ENCODE data around the gene RARS2.

The RARS2 gene

DNA sequence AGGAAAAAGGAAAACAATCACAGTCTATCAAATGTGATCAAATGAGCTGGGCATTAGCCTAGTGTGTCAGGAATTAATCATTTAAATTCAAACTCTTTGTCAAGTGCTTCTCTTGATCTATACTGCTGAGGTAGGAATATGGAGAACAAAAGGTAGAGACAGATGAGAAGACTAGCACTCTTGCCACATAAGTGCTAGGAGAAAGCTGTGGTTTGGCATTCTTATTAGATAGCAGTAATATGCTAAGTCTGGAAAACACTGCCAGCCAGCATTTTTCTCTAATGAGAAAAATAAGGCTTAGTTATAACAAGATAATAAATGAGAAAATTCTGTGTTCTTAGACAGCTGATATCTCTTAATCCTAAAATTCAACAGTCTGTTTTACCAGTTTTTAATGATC lies 39.1 kb upstream of the RARS2 start:
- H3F3A ChIP-seq (ENCODE audit: insufficient read depth, low read length), result no peaks in the 10 kb centered on the region
- no peaks in the 10 kb centered on the region for H3K27me3 ChIP-seq (ENCODE audit: insufficient read depth, low read length)
- no peaks in the 10 kb centered on the region for H4K20me1 ChIP-seq (ENCODE audit: insufficient read depth, low read length)
- H3K4me1 ChIP-seq (ENCODE audit: insufficient read depth, low read length, severe bottlenecking), result peaks cover 5% of the 10 kb centered on the region
- H3K4me3 ChIP-seq (ENCODE audit: low read depth, low read length, poor library complexity, severe bottlenecking), result no peak overlapping the region
- TF ChIP-seq EZH2 (IDR thresholded peaks at IDR 0.05; ENCODE audit: borderline replicate concordance, low read length), result no peak
- TF ChIP-seq, protein P1, sequence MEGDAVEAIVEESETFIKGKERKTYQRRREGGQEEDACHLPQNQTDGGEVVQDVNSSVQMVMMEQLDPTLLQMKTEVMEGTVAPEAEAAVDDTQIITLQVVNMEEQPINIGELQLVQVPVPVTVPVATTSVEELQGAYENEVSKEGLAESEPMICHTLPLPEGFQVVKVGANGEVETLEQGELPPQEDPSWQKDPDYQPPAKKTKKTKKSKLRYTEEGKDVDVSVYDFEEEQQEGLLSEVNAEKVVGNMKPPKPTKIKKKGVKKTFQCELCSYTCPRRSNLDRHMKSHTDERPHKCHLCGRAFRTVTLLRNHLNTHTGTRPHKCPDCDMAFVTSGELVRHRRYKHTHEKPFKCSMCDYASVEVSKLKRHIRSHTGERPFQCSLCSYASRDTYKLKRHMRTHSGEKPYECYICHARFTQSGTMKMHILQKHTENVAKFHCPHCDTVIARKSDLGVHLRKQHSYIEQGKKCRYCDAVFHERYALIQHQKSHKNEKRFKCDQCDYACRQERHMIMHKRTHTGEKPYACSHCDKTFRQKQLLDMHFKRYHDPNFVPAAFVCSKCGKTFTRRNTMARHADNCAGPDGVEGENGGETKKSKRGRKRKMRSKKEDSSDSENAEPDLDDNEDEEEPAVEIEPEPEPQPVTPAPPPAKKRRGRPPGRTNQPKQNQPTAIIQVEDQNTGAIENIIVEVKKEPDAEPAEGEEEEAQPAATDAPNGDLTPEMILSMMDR (IDR thresholded peaks at IDR 0.05; ENCODE audit: low read length), result no peak
- no peak overlapping the region for H3K9ac ChIP-seq (ENCODE audit: low read length)
- no peak overlapping the region for H3K4me2 ChIP-seq (ENCODE audit: low read length)
- peaks cover 33% of the 10 kb centered on the region for H3K36me3 ChIP-seq (ENCODE audit: insufficient read depth, low read length)
- H3K27ac ChIP-seq (ENCODE audit: low read depth, low read length, poor library complexity, severe bottlenecking), result no peak overlapping the region
- H3K9me3 ChIP-seq (ENCODE audit: low read length), result no peaks in the 10 kb centered on the region
- no peaks in the 10 kb centered on the region for H3K9me2 ChIP-seq (ENCODE audit: low read depth, low read length)
- no peak overlapping the region for H2AFZ ChIP-seq (ENCODE audit: low read length)
- no peaks in the 10 kb centered on the region for H3K79me2 ChIP-seq (ENCODE audit: insufficient read depth, low read length)

DNA sequence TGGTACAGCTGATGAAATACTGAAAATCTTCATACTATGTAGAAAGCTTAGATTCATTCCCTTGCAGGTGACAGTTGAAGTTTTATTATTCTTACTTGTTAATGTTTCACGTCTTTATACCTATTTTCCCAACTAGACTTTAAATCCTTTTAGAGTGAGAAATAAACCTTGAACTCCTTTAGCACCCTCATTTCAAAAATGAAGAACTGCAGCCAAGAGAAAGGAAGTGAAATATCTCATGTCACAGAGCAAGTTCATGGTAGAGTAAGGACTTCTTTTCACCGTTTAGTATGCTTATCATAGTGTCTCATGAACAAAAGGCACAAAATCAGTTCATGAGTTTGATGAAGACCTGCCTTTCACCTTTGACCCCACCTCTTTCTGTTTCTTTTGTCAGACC lies 38.6 kb upstream of the RARS2 start:
- Histone ChIP-seq H3K36me3 (ENCODE audit: insufficient read depth, low read length) (peaks cover 35% of the 10 kb centered on the region), H3K9me3 (ENCODE audit: low read length) (no peaks in the 10 kb centered on the region), H3K27me3 (ENCODE audit: insufficient read depth, low read length) (no peaks in the 10 kb centered on the region), H3K4me1 (ENCODE audit: insufficient read depth, low read length, severe bottlenecking) (peaks cover 5% of the 10 kb centered on the region), H3K9me2 (ENCODE audit: low read depth, low read length) (no peaks in the 10 kb centered on the region), H4K20me1 (ENCODE audit: insufficient read depth, low read length) (no peaks in the 10 kb centered on the region), H3K4me2 (ENCODE audit: low read length) (no peak overlapping the region), H2AFZ (ENCODE audit: low read length) (no peak overlapping the region), H3K9ac (ENCODE audit: low read length) (no peak overlapping the region), H3K79me2 (ENCODE audit: insufficient read depth, low read length) (no peaks in the 10 kb centered on the region), H3K4me3 (ENCODE audit: low read depth, low read length, poor library complexity, severe bottlenecking) (no peak overlapping the region), H3K27ac (ENCODE audit: low read depth, low read length, poor library complexity, severe bottlenecking) (no peak overlapping the region), H3F3A (ENCODE audit: insufficient read depth, low read length) (no peaks in the 10 kb centered on the region)
- TF ChIP-seq, protein P1 (IDR thresholded peaks at IDR 0.05; ENCODE audit: low read length), result no peak

DNA sequence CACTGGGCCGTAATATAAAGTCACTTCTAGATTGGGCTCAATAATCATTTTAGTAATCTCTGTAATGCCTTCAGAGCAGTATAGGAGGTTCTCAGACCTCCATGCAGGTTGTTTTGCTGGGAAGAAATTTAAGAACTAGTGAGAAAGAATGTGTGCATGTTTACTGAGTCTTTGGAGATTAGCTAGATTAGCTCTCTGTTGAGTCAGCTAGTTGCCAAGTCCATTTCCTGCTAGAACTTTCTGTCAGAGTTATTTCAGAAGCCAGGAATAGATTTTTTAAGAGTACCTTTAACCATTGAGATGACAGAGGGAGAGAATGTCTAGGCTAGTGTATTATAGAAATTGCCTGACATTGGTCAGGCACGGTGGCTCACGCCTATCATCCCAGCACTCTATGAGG lies 33.5 kb upstream of the RARS2 start:
- Histone ChIP-seq H3K36me3 (ENCODE audit: insufficient read depth, low read length) (peaks cover 40% of the 10 kb centered on the region), H3K79me2 (ENCODE audit: insufficient read depth, low read length) (no peaks in the 10 kb centered on the region), H3F3A (ENCODE audit: insufficient read depth, low read length) (no peaks in the 10 kb centered on the region), H3K9me3 (ENCODE audit: low read length) (no peaks in the 10 kb centered on the region), H3K27me3 (ENCODE audit: insufficient read depth, low read length) (no peaks in the 10 kb centered on the region), H3K4me3 (ENCODE audit: low read depth, low read length, poor library complexity, severe bottlenecking) (no peak overlapping the region), H3K9ac (ENCODE audit: low read length) (no peak overlapping the region), H3K4me2 (ENCODE audit: low read length) (no peak overlapping the region), H4K20me1 (ENCODE audit: insufficient read depth, low read length) (no peaks in the 10 kb centered on the region), H2AFZ (ENCODE audit: low read length) (no peak overlapping the region), H3K27ac (ENCODE audit: low read depth, low read length, poor library complexity, severe bottlenecking) (no peak overlapping the region), H3K9me2 (ENCODE audit: low read depth, low read length) (no peaks in the 10 kb centered on the region), H3K4me1 (ENCODE audit: insufficient read depth, low read length, severe bottlenecking) (peaks cover under 1% of the 10 kb centered on the region)
- TF ChIP-seq, protein P1 (IDR thresholded peaks at IDR 0.05; ENCODE audit: low read length), result no peak
- TF ChIP-seq EZH2 (IDR thresholded peaks at IDR 0.05; ENCODE audit: borderline replicate concordance, low read length), result no peak
